GM23338 (cell line): Measurements from ENCODE around the gene FOXP1. TPM values are rescaled to one million over a fixed set of nuclear protein-coding genes. Genes with fewer than 3 reads are reported as not detected.

Experiments used
- ATAC-seq: fragments of 200-7000 bp; cut with Tn5 transposase; 3 replicates; pipeline ENCODE4 v1.9.1; 2020
- DNase-seq: peaks from one replicate; pipeline ENCODE4 v3.0.0-alpha.2; 2015; ENCODE audit warnings: low spot score
- H2AFZ ChIP-seq: fragments of 200-600 bp; sonication (generic); 2 replicates; pipeline ENCODE4 v1.8.0; 2016; ENCODE audit warnings: antibody characterized with exemption, mild to moderate bottlenecking, moderate library complexity
- H3F3A ChIP-seq: fragments of 200-600 bp; sonication (generic); replicated peaks from 2 replicates; pipeline ENCODE4 v1.8.0; 2017; ENCODE audit warnings: antibody characterized with exemption, mixed run types, low read depth
- H3K27ac ChIP-seq: fragments of 200-600 bp; sonication (generic); 2 replicates; pipeline ENCODE4 v1.6.1; 2016; ENCODE audit warnings: low read depth
- H3K27me3 ChIP-seq: fragments of 200-600 bp; sonication (generic); 2 replicates; pipeline ENCODE4 v1.8.0; 2016; ENCODE audit warnings: mild to moderate bottlenecking, mixed run types, moderate library complexity; ENCODE audit not compliant: insufficient read depth
- H3K36me3 ChIP-seq: fragments of 200-600 bp; sonication (generic); 2 replicates; pipeline ENCODE4 v1.8.0; 2016; ENCODE audit warnings: mild to moderate bottlenecking; ENCODE audit not compliant: insufficient read depth
- H3K4me1 ChIP-seq: fragments of 200-600 bp; sonication (generic); 2 replicates; pipeline ENCODE4 v1.8.0; 2016; ENCODE audit warnings: mild to moderate bottlenecking, moderate library complexity; ENCODE audit not compliant: insufficient read depth
- H3K4me2 ChIP-seq: fragments of 200-600 bp; sonication (generic); 2 replicates; pipeline ENCODE4 v1.7.1; 2017; ENCODE audit warnings: mixed run types
- H3K4me3 ChIP-seq: fragments of 200-600 bp; sonication (generic); 2 replicates; pipeline ENCODE4 v1.6.1; 2016; ENCODE audit warnings: mixed run types
- H3K79me2 ChIP-seq: fragments of 200-600 bp; sonication (generic); replicated peaks from 2 replicates; pipeline ENCODE4 v1.8.0; 2017; ENCODE audit warnings: mild to moderate bottlenecking; ENCODE audit not compliant: insufficient read depth
- H3K9me2 ChIP-seq: fragments of 200-600 bp; sonication (generic); 2 replicates; pipeline ENCODE4 v1.8.0; 2017; ENCODE audit not compliant: insufficient read depth
- H4K20me1 ChIP-seq: fragments of 200-600 bp; sonication (generic); replicated peaks from 2 replicates; pipeline ENCODE4 v1.8.0; 2017; ENCODE audit warnings: mild to moderate bottlenecking; ENCODE audit not compliant: insufficient read depth
- H3K27ac Mint-ChIP-seq: 2 replicates; pipeline ENCODE4 v1.8.0; 2020; ENCODE audit warnings: inconsistent platforms, mild to moderate bottlenecking, moderate library complexity, mixed read lengths
- H3K27me3 Mint-ChIP-seq: 3 replicates; pipeline ENCODE4 v1.8.0; 2022; ENCODE audit warnings: low read depth, mild to moderate bottlenecking, moderate library complexity, mixed read lengths, inconsistent platforms; ENCODE audit not compliant: insufficient read depth, poor library complexity
- H3K36me3 Mint-ChIP-seq: 3 replicates; pipeline ENCODE4 v1.8.0; 2021; ENCODE audit warnings: low read depth, mild to moderate bottlenecking, inconsistent platforms, moderate library complexity, mixed read lengths
- H3K4me1 Mint-ChIP-seq: 3 replicates; pipeline ENCODE4 v1.8.0; 2020; ENCODE audit warnings: mild to moderate bottlenecking, inconsistent platforms, mixed read lengths
- H3K4me3 Mint-ChIP-seq: 3 replicates; pipeline ENCODE4 v1.8.0; 2021; ENCODE audit warnings: moderate library complexity, mild to moderate bottlenecking, inconsistent platforms, mixed read lengths
- H3K9me3 Mint-ChIP-seq: 3 replicates; pipeline ENCODE4 v1.8.0; 2020; ENCODE audit warnings: moderate library complexity, mild to moderate bottlenecking, inconsistent platforms, mixed read lengths
- CREB1 ChIP-seq: fragments of 250-450 bp; sonication (Bioruptor Pico); IDR thresholded peaks from 2 replicates; pipeline ENCODE4 v1.5.0; 2020; ENCODE audit warnings: low read depth, mild to moderate bottlenecking, moderate library complexity
- ETS1 ChIP-seq: IDR thresholded peaks from 2 replicates; pipeline ENCODE4 v1.6.1; 2016; ENCODE audit warnings: antibody characterized with exemption
- JUNB ChIP-seq: IDR thresholded peaks from one replicate; pipeline ENCODE4 v1.6.1; 2016; ENCODE audit warnings: antibody characterized with exemption; ENCODE audit not compliant: unreplicated experiment
- POLR2AphosphoS5 ChIP-seq: IDR thresholded peaks from 2 replicates; pipeline ENCODE4 v1.6.1; 2016; ENCODE audit warnings: antibody characterized with exemption, low read depth
- REST ChIP-seq: IDR thresholded peaks from one replicate; pipeline ENCODE4 v1.6.1; 2018; ENCODE audit warnings: antibody characterized with exemption; ENCODE audit not compliant: unreplicated experiment
- ZNF114 ChIP-seq: fragments of 250-450 bp; sonication (Bioruptor Pico); IDR thresholded peaks from 2 replicates; pipeline ENCODE4 v1.5.0; 2020; ENCODE audit warnings: mild to moderate bottlenecking, moderate library complexity
- ZNF462 ChIP-seq: fragments of 250-450 bp; sonication (Bioruptor Pico); IDR thresholded peaks from 2 replicates; pipeline ENCODE4 v1.5.0; 2020; ENCODE audit warnings: mild to moderate bottlenecking, moderate library complexity
- polyA plus RNA-seq: library from polyadenylated mRNA; unstranded; fragments of >200 nt; fragmentation: Nextera tagmentation; extraction: Ambion mirVana; gene quantifications from 2 replicates; pipeline ENCODE4 v1.2.1, GENCODE V29; 2016
- total RNA-seq: library from RNA; depleted of rRNA; stranded (reverse); fragments of >200 nt; shearing (Covaris generic); gene quantifications from 2 replicates; pipeline ENCODE4 v1.2.3, GENCODE V29; 2014

The FOXP1 gene
- total and polyA plus RNA-seq, 2 experiments from 2014 or later = 32.9 to 35.5 TPM

- no peaks in the 10 kb centered on the region for H4K20me1 ChIP-seq
- H3K9me2 ChIP-seq = no peaks in the 10 kb centered on the region
- peaks cover 42% of the 10 kb centered on the region for H3K4me1 Mint-ChIP-seq
- H3K4me1 ChIP-seq = peaks cover 36% of the 10 kb centered on the region
- TF ChIP-seq POLR2AphosphoS5 (no peak), ZNF462 (no peak), REST (no peak), CREB1 (no peak), ETS1 (no peak), ZNF114 (CRISPR knock-in tag) (no peak), JUNB (no peak)
- H3K4me3 Mint-ChIP-seq = no peak overlapping the region
- H3K27ac Mint-ChIP-seq = no peak overlapping the region
- no peaks in the 10 kb centered on the region for H3F3A ChIP-seq
- DNase-seq (no peak), ATAC-seq (no peak)
- no peaks in the 10 kb centered on the region for H3K79me2 ChIP-seq
- H3K27me3 Mint-ChIP-seq = peaks cover 2% of the 10 kb centered on the region
- no peaks in the 10 kb centered on the region for H3K9me3 Mint-ChIP-seq
- no peak overlapping the region for H3K4me2 ChIP-seq
- H3K4me3 ChIP-seq = no peak overlapping the region
- H3K36me3 Mint-ChIP-seq = no peaks in the 10 kb centered on the region; the same call in 2 of the 3 replicates
- H3K36me3 ChIP-seq = no peaks in the 10 kb centered on the region
- no peak overlapping the region for H3K27ac ChIP-seq
- H3K27me3 ChIP-seq = no peaks in the 10 kb centered on the region
- no peak overlapping the region for H2AFZ ChIP-seq
Observed at GRCh38 chr3:71005702-71006321, 577.7 kb downstream of the FOXP1 start.
